Measurements from ENCODE around the gene P3H2.

The P3H2 gene

DNA sequence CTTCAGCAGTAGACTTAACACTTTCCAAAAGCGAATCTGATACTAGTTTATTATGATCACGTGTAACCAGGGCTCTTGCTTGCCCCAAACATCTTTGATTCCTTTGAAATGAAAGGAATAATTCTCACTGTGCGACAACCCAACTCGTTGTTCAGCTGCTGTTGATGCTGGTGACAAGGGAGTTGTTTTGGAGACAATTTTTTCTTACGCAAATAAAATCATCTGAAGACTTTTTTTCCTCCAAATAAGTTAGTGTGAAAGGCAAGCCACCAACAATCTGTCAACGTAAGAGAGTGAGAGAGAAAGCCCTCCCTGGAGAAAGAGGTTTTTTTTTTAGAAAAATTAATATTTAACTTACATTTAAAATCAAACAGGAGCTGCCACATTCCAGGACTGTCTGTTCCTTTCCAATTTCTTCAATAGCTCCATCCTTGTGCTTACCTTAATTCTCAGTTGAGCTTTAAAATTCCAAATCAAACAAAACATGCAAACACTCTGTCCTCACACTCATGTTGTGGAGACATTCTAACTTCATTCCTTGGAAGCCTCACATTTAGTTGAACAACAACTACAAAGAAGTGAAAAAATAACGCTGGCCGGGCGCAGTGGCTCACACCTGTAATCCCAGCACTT lies 4.9 kb upstream of the P3H2 start:
- DNase-seq = no peak

DNA sequence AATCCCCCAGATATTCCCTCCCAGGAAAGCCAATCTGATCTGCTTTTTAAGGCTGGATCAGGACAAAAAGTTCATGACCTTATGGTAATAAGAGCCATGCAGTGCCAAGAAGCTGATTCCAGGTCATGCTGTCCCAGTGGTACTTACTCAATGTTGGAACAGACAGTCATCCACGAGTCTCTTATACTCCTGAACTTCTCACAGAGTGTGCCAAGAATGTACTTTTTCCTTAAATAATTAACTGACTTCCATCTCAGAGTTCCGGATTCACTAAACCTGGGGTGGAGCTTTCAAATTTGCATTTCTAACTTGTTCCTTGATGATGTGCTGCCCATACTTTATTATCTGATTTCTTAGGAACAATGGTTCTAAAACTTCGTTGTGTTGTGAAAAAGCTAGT lies 3.4 kb upstream of the P3H2 start:
- no peak for DNase-seq

GRCh38 chr3:190122198-190122771 lies 1.6 kb upstream of the P3H2 start:
- no peak for DNase-seq

DNA sequence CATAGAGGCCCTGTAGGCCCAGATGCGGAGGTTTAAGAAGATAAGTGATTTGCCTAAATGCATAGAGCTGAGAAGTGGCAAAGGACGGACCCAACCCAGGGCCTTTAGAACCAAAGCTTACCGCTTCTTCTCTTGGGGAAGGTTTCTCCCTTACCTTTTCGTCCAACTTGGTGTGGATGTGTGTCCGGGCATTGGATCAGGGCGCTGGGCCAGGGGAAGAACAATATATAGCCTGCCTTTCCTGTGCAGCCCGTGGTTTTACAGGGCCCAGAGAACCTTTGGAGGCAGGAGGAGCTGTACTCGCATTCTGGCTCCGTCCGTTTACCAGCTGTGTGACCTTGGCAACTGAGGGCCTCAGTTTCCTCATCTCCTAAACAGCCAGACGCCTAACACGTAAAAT lies 686 bp upstream of the P3H2 start:
- DNase-seq = no peak

GRCh38 chr3:190121061-190121377 lies 322 bp upstream of the P3H2 start:
- no peak for DNase-seq

DNA sequence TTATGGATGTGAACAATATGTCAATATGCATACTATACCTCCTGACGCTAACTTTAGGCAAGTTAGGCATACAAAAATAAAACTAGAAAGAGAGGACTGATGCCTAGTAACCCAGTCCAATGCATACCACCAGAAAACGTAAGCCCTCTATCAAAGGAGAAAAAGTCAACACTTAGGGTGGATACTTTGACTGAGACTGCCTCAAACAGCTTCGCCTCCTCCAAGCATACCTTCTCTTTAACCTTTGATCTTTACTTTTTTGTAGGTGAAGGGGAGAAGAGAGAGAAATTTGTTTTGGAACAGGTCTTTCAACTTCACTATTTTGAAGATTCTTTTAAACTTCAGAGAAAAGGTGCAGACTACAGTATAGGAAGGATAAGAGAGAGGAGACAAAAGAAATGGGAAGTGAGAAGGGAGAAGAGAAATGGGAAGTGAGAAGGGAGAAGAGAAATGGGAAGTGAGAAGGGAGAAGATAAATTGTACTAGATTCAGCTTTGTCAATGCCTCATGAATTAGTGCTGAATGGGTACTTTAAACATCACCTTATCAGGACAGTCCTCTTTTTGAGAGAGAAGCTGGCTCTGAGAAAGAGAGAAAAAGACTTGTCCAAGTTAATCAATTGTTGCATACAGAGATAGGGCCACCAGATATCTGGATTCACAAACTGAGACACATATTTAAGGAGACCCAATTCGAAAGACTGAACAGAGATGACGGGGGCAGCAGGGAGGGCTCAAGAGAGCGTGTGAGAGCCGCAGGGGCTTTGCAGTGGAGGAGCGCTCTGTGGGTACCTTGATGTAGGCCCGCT lies 1.0 kb downstream of the P3H2 start:
- DNase-seq = no peak

DNA sequence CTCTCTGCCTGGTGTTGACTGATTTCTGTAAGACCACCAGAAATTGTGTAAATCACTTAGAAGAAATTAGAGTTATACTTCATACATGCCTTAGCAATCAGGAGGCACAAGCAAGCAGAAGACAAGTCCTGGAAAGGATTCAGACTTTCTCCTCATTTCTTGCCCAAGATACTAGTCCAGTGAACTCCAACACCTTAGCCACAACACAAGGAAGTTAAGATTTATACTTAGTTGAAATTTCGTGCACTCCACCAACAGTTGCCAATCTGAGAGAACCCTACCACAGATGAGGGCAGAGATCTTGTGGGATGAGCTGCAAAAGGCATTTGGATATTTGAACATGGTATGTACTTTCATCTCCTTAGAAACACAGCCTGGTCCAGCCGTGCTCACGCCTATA lies 2.3 kb downstream of the P3H2 start:
- DNase-seq = no peak

GRCh38 chr3:190117981-190118380 lies 2.7 kb downstream of the P3H2 start:
- no peak for DNase-seq

GRCh38 chr3:190116551-190117067 lies 4.1 kb downstream of the P3H2 start:
- no peak for DNase-seq

GRCh38 chr3:190110826-190111225 lies 9.9 kb downstream of the P3H2 start:
- DNase-seq = no peak

DNA sequence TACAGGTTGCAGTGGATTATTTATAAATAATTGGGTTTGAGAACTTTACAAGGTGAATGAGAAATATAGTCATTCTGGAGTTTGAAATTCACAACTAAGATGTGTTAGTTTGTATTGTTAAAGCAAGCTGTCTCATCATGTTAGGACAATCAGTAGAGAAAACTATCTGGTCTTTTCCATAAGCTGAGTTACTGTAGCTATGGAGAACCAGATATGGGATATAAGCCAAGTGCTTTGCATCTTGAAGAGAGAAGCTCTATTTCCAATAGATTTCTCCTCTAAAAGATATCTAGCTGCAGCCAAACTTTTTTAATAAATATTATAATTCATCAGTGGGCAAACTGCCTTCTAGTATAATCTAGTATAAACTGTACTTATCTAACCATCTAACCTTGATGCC lies 11.3 kb downstream of the P3H2 start:
- no peak for DNase-seq

DNA sequence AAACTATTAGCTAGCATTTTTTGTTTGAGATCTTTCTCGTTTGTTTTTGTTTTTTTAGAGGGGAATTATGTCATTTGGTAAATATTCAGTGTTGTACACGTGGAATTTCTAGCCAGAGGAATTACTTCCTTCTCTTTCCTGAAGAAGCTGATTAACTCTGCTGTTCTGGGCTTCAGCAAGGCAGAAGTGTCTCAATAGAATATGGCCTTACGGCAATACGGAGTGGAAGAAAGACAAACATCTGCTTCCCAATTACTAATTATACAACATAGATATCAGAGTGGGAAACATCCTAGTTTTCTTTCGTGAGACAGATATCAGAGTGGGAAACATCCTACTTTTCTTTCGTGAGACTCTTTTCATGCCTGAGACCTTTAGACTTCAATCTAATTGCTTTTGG lies 11.9 kb downstream of the P3H2 start:
- DNase-seq = no peak

DNA sequence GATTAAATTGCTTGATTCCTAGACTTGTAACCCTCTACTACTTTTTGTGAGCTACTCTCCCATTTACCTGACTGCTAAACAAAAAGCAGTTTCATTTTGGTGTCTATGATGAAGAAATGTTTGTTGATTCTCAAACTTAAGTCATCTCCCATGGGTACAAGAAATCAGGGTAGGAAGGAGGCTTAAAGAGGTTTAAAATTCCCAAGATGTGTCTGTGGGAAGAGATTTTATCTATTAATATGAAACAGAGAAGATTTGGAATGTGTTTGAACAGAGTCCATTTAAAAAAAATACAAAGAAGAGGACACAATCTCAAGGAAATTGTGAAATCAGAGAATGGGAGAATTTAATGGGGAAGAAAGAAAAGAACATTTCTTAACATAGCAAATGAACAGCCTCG lies 14.8 kb downstream of the P3H2 start:
- DNase-seq = no peak

GRCh38 chr3:190101320-190102011 lies 19.2 kb downstream of the P3H2 start:
- DNase-seq = no peak

DNA sequence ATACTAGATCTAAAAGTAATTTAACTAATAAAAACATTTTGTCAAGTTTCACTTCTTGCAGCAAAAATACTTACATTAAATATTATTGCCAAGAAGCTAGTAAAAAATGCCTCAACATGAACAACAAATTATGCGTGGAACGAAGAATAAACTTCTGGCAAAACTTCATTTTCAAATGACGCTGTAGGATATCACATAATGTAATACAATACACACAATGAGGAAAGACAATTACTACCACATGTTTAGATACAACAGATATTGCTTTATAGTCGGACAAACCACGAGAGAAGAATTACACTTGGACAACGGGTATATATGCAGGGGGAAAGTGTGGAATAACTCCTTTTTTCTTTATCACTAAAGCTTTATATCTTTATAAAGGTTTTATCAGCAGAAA lies 21.6 kb downstream of the P3H2 start:
- no peak for DNase-seq

DNA sequence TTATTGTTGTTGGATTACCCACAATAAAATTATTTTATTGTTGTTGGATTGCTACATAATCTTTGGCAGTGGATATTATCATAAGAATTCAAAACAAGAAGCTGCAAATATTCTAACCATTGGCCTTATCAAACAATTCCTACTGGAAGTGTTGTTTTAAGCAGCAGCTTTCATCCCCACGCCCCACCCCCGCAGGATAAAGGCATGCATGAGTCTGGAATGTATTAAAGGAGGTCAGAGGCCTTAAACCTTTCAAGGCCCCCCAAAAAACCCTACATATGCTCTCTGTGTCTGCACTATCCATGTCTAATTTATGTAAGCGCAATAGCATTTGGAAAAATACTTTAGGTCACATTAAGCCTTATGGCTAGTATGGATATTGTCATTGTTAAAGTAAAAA lies 23.1 kb downstream of the P3H2 start:
- no peak for DNase-seq

- no peak for DNase-seq
Measured at GRCh38 chr3:190097025-190097424, 23.7 kb downstream of the P3H2 start.

- DNase-seq = no peak
Measured at GRCh38 chr3:190096345-190096744, 24.4 kb downstream of the P3H2 start.

GRCh38 chr3:190094160-190094718 lies 26.5 kb downstream of the P3H2 start:
- DNase-seq = no peak

- no peak for DNase-seq
Measured at GRCh38 chr3:190092250-190092649, 28.4 kb downstream of the P3H2 start.

- no peak for DNase-seq
Measured at GRCh38 chr3:190089711-190090110, 31.0 kb downstream of the P3H2 start.

GRCh38 chr3:190088890-190089289 lies 31.8 kb downstream of the P3H2 start:
- DNase-seq = no peak

DNA sequence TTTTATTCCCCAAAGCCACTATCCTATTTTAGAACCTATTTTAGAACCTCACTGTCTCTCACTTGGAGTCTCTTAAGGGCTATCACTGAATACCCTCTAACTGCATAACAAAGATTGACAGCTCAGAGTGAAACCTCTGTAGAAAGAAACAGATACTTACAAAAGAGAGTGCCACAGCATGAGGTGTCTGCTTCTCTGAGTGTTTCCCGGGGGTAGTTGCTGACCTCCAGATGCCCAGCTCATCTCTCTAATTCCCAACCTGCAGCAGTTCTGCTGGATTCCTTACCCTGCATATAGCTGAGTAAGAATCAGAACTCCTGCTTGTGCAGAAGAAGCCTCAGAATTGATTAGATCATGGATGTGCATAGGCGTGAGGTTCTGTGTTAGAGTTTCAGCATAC lies 34.5 kb downstream of the P3H2 start:
- DNase-seq = no peak

All from activated CD4-positive, alpha-beta T cell treated with anti-CD3 and anti-CD28 coated beads, Interleukin-2, amount 50 U/mL, for 48 hours (primary cell).